Esophagus mucosa (tissue), 1 donor: ENCODE measurements around the gene RER1. TPM values are rescaled to one million over a fixed set of nuclear protein-coding genes. Genes with fewer than 3 reads are reported as not detected.

Source experiments
- ATAC-seq: fragments of 200-7000 bp; cut with Tn5 transposase; one replicate; pipeline ENCODE4 v1.9.1; 2020
- total RNA-seq: library from RNA; stranded (reverse); gene quantifications from one replicate; pipeline ENCODE4 v1.2.4, GENCODE V29; 2023
- donor health status: DM: yes; HTN: yes; CAD: no.

RER1 gene
- total RNA-seq, 1 donor from 2014 or later, result 167 TPM

GRCh38 chr1:2376261-2376741 is 15.3 kb upstream of the RER1 start:
- no peak for ATAC-seq

DNA sequence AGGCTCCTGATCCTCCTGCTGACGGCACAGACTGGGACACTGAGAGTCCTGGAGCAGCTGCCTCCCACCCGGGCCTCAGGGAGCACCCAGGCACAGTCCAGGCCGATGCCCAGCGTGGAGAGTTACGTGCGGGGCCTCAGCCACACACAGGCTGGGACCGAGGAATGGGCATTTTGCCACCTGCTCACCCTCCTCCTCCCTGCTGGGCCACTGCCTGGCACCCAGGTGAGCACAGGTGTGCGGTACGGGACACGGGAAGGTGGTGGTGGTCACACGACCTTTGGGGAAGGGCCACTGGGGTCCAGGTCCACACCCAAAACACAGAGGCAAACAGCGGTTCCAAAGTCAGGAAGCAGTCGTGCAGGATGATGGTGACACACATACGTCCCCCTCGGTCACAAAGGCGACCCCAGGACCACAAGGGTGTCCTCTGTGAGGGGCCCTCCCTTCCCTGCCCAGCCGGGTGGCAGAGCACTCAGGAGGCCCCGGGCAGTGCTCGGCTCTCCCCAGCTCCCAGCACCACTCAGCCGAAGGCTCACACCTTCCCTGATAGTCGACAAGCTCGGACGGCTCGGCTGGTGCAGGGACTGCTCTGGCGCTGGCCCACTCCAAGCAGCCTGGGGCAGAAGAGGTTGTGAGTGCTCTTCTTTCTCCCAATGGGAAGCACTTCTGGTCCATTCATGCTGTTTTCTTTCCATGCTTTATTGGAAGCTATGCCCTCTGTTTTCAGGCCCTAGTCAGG is 14.5 kb upstream of the RER1 start:
- ATAC-seq, result no peak

DNA sequence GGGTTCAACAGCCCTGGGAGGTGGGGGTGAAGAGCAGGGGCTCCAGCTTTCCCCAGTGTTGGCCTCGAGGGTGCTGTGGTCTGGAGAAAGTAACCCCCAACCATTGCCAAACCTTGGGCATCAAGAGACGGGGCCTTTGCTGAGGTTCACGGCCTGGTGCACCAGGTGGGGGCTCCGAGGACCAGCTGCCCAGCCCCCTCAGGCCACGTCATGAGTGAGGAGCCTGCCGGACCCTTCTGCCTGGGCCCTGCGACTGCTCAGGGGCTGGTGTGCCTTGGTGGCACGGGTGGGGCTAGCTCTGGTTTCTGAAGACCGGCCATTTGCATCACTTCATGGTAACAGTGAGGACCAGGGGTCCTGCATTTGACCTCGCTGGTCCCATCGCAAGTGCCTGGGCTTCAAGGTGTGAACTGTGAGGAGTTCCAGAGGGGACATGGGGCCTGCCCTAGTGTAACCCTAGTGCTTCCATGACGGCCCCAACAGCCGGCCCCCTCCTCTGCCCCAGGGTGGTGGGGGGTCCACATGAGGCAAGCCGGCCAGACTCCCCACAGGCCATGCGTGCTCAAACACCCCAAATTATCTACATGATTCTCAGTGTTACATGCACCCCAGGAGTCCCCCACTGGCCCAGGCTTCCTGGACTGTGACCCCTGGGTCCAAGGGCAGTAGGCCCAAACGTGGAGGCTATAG is 13.7 kb upstream of the RER1 start:
- ATAC-seq, result no peak

GRCh38 chr1:2378441-2378851 is 13.2 kb upstream of the RER1 start:
- no peak for ATAC-seq

DNA sequence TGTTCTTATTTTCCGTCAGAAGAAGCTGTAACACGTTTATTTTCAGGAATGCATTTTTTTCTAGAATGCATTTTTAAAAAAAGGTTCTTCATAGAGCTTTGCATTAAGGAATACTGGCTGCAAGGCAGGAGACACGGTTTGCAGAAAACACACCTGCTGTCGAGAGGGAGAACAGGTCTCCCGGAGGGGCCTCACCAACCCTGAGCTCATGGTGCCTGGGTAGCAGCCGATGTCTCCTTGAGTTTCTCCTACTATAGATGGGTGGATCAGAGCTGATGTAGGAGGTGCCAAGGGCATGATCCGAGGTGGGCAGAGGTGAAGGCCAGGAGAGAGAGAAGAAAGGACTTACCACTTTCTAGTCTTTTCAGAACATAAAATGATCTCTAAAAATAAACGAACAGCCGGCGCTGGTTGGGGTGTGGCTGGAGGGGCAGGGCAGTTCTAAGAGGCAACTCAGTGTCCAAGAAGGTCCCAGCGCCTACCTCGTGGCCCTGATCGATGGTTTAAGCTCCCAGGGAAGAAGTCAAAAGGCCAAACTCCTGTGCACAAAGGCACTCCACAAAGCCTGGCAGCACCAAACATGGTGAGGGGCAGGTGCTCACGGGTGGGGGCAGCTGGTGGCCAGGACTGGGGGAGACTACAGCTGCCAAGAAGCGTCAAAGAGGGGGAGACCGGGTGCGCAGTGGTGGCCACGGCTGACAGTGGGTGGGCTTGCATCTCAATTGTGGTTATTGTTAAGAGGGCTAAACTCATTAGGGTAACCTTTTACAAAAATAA is 12.5 kb upstream of the RER1 start:
- ATAC-seq, result no peak

- no peak for ATAC-seq
Observed at GRCh38 chr1:2379733-2380404, 11.8 kb upstream of the RER1 start.

DNA sequence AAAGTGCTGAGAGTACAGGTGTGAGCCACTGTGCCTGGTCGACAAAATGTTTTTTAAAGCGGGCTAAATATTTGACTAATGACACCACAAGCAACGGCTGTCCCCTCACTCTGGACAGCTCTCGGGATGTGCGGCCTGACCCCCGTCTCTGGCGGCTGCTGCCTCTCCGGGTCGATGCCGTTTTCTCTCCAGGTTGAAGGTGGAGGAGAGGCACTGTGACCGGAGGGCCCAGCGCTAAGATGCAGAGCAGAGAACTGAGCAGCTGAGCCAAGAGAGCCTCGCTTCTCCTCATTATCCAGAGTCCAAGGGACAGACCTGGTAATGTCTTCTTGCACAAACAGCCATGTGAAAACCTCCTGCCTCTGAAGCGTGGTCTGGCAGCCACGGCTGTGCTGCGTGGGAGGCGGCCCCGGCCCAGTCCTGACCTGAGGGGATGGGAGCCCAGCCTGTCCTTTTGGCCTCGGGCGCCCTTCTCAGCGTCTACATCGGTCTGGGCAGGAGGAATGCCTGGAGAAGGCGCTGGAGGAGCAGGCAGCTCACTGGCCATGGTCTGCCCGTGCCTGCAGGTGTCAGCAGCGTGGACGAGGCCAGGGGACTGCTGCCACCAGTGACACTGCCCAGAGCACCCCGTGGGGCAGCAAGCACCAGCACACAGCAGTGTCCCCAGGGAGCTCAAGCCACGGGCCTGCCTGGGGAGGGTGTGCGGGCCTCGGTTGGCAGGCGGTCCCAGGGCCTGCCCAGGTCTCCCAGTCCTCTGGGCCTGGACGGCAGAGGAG is 10.6 kb upstream of the RER1 start:
- no peak for ATAC-seq

DNA sequence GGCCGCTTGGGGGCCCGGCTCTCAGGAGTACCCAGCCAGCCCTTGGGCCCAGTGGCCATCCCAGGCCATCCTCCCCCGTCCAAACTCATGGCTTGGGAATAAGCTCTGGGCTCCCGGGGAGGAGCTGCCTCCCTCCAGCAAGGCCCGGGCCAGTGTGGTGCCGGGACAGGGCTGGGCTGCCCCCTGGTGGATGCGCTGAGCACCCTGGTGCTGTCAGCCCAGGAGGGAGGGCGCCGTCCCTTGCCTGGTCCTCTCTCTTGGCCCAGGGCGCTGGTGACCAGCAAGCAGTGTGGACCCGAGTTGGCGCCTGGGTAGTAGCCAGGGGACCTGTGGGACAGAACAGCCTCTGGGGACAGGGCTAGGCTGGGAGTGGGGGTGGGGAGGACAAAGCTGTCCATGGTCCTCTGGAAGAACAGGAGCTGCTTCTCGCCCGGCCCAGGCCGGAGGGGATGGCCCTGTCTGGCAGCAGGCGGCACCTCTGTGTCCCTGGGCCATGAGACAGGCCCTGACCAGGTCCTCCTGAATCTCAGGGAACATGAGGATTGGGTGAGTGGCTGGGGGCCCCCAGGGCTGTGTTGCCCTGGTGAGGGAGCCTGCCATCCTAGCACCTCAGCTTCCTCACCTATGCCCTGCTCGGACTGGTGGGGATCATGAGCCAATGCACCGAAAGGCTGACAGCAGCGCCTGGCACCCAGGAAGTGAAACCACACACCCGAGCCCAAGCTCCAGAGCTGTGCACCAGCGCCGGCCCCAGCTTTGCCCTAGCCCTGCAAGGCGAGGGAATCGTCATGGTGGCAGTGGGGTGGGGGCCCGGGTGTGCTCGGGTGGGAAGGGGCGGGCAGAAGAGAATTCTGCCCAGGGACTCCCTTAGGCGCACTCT is 9.7 kb upstream of the RER1 start:
- ATAC-seq, result peak; percentile 86

DNA sequence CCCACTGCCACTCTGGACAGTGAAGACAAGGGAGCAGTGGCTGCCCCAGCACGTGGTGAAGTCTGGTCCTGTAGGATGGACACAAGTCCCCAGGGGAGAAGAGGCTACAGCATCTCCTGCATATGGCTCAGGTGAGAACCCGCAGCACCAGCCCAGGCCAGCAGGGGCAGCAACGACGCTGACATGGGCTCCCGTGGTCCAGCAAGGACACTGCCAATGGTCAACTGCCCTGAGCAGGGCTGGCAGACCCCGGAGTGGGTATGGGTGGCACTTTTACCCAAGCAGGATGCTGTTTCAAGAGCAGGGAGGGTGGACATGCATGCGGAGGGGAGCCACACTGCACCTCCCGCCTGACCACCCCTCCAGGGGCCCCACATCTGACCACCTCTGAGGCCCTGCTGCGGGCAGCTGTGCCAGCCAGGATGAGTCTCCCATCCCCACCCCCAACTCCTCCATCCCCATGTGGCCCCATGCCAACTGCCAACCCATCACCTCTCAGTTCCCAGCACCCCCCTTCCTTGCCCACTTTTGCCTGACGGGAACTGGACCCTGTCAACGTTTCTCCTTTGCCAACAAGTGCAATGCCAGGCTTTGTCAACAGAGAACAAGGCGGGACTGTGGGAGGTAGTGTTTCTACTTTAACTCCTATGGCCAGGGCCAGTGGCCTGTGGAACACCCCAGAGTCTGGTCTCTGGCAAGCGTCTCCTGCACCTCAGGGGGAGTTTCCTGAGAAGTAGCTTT is 8.8 kb upstream of the RER1 start:
- peak; percentile 27 for ATAC-seq

DNA sequence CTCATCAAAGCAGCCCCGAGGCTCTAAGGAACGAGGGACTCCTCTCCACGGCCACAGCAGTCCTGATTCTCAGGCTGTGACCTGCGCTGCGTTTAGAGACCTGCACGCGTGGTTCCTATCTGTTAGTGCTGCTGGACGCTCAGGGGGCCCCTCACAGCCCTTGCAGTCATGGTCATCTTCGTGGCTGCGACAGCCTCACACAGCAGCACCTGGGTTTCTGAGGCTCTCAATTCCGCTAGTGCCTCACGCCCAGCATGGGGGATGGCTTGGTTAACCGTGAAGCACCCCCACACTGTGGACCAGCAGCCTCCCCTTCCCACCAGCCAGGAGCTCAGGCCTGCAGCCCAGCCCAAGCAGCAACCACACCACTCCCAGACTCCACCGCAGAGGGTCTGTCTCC is 8.1 kb upstream of the RER1 start:
- ATAC-seq, result no peak

DNA sequence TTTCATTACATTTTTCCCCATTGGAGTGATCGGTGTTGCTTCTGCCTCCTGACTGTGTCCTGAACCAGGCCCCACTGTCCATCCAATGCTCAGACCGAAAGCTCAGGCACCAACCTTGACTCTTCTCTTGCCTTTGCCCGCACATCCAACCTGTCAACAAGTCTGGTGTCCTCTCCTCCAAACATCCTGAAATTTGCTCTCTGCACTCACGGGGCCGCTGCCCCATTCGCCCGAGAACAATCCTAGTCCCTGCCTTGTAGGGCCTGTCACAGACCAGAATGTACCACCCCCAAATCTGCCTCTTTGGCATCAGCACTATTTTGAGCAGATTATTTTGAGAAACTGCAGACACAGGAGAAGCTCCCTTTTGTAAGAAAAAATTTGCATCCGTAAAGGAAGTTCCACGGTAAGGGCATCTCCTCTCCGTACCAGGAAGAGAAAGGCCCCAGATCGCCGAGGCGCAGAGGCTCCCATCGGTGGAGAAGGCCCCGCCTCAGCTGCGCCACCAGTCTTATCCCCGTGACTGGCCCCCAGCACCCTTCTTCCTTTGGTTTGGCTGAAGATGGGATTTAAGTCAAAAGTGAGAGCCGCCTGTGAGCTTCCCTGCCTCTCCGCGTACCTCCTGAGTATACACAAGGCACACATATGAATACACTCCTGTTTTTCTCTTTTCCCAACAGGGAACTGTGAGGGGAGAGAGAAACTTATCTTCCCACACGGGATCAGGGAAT is 7.3 kb upstream of the RER1 start:
- ATAC-seq, result no peak

GRCh38 chr1:2384941-2385481 is 6.6 kb upstream of the RER1 start:
- no peak for ATAC-seq

DNA sequence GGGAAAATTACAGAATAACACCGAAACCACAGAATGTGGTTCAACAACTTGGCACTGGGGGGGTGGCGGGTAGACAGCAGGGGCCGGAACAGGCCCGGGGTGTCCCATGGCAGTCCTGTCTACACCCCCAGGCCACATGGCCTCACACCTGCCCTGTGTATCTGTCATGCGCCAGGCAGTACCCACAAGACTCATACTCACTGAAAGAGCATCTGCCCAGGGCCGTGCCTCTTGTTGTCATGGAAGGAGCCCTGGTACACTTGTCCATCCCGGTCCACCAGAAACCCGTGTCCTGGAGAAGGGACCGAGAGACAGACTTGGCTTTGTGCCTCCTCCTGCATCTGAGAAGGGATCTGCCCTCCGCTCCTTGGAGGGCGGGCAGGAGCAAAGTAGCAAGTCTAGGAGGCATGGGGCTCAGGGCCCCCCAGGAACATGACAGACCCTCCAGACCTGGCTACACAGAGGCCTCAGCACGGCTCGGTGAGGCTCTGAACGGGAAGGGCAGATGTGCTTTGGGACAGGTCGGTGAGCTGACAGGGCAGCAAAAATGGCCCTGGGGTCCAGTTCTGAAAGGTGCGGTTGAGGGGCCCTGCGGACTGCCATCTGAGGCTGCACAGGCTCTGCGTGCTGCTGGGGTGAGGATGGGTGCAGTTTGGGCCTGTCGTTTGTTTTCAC is 5.9 kb upstream of the RER1 start:
- ATAC-seq, result no peak

GRCh38 chr1:2386636-2387611 is 4.7 kb upstream of the RER1 start:
- no peak for ATAC-seq

GRCh38 chr1:2388004-2388913 is 3.4 kb upstream of the RER1 start:
- no peak for ATAC-seq

- ATAC-seq, result no peak
Observed at GRCh38 chr1:2389644-2390043, 2.0 kb upstream of the RER1 start.
